GM18870 (cell line): ENCODE results near the gene SULT6B1.
"Not testable (repeated sequence)": the region's sequence is repeated elsewhere in the genome, so short reads cannot be mapped to it uniquely, and the experiment has no call there.

Source experiments
- ATAC-seq: cut with Tn5 transposase; IDR thresholded peaks from one replicate; pipeline ENCODE4 v1.9.1; 2021; ENCODE audit warnings: moderate library complexity; ENCODE audit not compliant: unreplicated experiment

Gene SULT6B1

GRCh38 chr2:37196320-37197195, 8.1 kb upstream of the SULT6B1 start, which contains the start of gene CEBPZOS:
Gene CEBPZOS, plus strand, starts transcription at chr2:37196496. Its CDS starts 3,209 bp downstream, at chr2:37199705.
- ATAC-seq, result peak; percentile 57

GRCh38 chr2:37195862-37196319, 7.4 kb upstream of the SULT6B1 start:
- not testable (repeated sequence) for ATAC-seq

GRCh38 chr2:37192551-37192950, 4.1 kb upstream of the SULT6B1 start:
- no peak for ATAC-seq

GRCh38 chr2:37191747-37192146, 3.3 kb upstream of the SULT6B1 start:
- ATAC-seq, result no peak

- no peak for ATAC-seq
Observed at GRCh38 chr2:37191253-37191652, 2.8 kb upstream of the SULT6B1 start.

GRCh38 chr2:37190290-37190689, 1.8 kb upstream of the SULT6B1 start:
- no peak for ATAC-seq

GRCh38 chr2:37189452-37190153, 1.1 kb upstream of the SULT6B1 start:
- ATAC-seq, result no peak

- no peak for ATAC-seq
Observed at GRCh38 chr2:37181726-37182684, 6.5 kb downstream of the SULT6B1 start.

GRCh38 chr2:37180640-37181039, 7.8 kb downstream of the SULT6B1 start:
- no peak for ATAC-seq

GRCh38 chr2:37180006-37180639, 8.3 kb downstream of the SULT6B1 start:
- ATAC-seq, result no peak

GRCh38 chr2:37173741-37174140, 14.7 kb downstream of the SULT6B1 start:
- no peak for ATAC-seq

GRCh38 chr2:37171624-37171950, 16.9 kb downstream of the SULT6B1 start:
- no peak for ATAC-seq

GRCh38 chr2:37168217-37168981, 20.1 kb downstream of the SULT6B1 start:
- no peak for ATAC-seq

GRCh38 chr2:37167636-37168180, 20.8 kb downstream of the SULT6B1 start:
- ATAC-seq, result no peak

GRCh38 chr2:37164757-37165156, 23.7 kb downstream of the SULT6B1 start:
- no peak for ATAC-seq

GRCh38 chr2:37156857-37157714, 31.4 kb downstream of the SULT6B1 start, which contains the start of gene EIF2AK2:
Gene EIF2AK2, minus strand, starts transcription at chr2:37156980. Its CDS starts 9,174 bp downstream, at chr2:37147806.
- peak; percentile 74 for ATAC-seq

GRCh38 chr2:37156071-37156856, 32.2 kb downstream of the SULT6B1 start:
- peak; percentile 6 for ATAC-seq

GRCh38 chr2:37154785-37155184, 33.7 kb downstream of the SULT6B1 start:
- ATAC-seq, result no peak
